ENCODE measurements around the gene REXO2.

The REXO2 gene

GRCh38 chr11:114397349-114397982 is 41.8 kb upstream of the REXO2 start:
- ChIA-PET CTCF (interaction anchor here (0.7 kb wide), 1 partner anchor 172 kb away, joined by 4 read pairs; no protein-coding TSS in a partner anchor), POLR2A (interaction anchor here (1.0 to 1.1 kb wide), 2 partner anchors 17 to 42 kb away, joined by 4 to 5 read pairs; partner anchors contain the start of gene REXO2)
- Histone ChIP-seq H3K9me3 (ENCODE audit: control insufficient read depth, insufficient read depth, low read depth, low read length) (no peaks in the 10 kb centered on the region), H3K27ac (ENCODE audit: extremely low read depth, low read depth, low read length) (no peak overlapping the region), H3K4me1 (ENCODE audit: control insufficient read depth, insufficient read depth, low read length) (no peaks in the 10 kb centered on the region; the same call in 1 of the 2 replicates), H3K36me3 (ENCODE audit: control insufficient read depth in 2 of 2, insufficient read depth in 1 of 2, low read length in 2 of 2) (no peaks in the 10 kb centered on the region), H3K4me3 (ENCODE audit: low read depth, low read length) (no peak overlapping the region)
- TF ChIP-seq, protein P1, sequence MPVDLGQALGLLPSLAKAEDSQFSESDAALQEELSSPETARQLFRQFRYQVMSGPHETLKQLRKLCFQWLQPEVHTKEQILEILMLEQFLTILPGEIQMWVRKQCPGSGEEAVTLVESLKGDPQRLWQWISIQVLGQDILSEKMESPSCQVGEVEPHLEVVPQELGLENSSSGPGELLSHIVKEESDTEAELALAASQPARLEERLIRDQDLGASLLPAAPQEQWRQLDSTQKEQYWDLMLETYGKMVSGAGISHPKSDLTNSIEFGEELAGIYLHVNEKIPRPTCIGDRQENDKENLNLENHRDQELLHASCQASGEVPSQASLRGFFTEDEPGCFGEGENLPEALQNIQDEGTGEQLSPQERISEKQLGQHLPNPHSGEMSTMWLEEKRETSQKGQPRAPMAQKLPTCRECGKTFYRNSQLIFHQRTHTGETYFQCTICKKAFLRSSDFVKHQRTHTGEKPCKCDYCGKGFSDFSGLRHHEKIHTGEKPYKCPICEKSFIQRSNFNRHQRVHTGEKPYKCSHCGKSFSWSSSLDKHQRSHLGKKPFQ (tag by site-specific recombination; IDR thresholded peaks at IDR 0.05), result no peak
- peak; percentile 91 for TF ChIP-seq SP7 (tag by site-specific recombination; IDR thresholded peaks at IDR 0.05)
- TF ChIP-seq ZNF335 (tag by site-specific recombination; conservative IDR thresholded peaks at IDR 0.05), result peak; percentile 34; the same call in 1 of the 2 replicates
- peak; percentile 88 for TF ChIP-seq WT1 (tag by site-specific recombination; IDR thresholded peaks at IDR 0.05)
- TF ChIP-seq ZNF366 (tag by site-specific recombination; conservative IDR thresholded peaks at IDR 0.05), result peak; percentile 49; the same call in 1 of the 2 replicates
- TF ChIP-seq ZNF350 (tag by site-specific recombination; IDR thresholded peaks at IDR 0.05), result no peak
- TF ChIP-seq OSR2 (tag by site-specific recombination; IDR thresholded peaks at IDR 0.05), result no peak
- TF ChIP-seq, protein P2, sequence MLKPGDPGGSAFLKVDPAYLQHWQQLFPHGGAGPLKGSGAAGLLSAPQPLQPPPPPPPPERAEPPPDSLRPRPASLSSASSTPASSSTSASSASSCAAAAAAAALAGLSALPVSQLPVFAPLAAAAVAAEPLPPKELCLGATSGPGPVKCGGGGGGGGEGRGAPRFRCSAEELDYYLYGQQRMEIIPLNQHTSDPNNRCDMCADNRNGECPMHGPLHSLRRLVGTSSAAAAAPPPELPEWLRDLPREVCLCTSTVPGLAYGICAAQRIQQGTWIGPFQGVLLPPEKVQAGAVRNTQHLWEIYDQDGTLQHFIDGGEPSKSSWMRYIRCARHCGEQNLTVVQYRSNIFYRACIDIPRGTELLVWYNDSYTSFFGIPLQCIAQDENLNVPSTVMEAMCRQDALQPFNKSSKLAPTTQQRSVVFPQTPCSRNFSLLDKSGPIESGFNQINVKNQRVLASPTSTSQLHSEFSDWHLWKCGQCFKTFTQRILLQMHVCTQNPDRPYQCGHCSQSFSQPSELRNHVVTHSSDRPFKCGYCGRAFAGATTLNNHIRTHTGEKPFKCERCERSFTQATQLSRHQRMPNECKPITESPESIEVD (tag by site-specific recombination; IDR thresholded peaks at IDR 0.05), result peak; percentile 40
- 0 out of 2 replicates have a peak, but pooled peaks have one; percentile 22 for TF ChIP-seq ZEB2 (tag by site-specific recombination; IDR thresholded peaks at IDR 0.05)
- TF ChIP-seq, protein P3, sequence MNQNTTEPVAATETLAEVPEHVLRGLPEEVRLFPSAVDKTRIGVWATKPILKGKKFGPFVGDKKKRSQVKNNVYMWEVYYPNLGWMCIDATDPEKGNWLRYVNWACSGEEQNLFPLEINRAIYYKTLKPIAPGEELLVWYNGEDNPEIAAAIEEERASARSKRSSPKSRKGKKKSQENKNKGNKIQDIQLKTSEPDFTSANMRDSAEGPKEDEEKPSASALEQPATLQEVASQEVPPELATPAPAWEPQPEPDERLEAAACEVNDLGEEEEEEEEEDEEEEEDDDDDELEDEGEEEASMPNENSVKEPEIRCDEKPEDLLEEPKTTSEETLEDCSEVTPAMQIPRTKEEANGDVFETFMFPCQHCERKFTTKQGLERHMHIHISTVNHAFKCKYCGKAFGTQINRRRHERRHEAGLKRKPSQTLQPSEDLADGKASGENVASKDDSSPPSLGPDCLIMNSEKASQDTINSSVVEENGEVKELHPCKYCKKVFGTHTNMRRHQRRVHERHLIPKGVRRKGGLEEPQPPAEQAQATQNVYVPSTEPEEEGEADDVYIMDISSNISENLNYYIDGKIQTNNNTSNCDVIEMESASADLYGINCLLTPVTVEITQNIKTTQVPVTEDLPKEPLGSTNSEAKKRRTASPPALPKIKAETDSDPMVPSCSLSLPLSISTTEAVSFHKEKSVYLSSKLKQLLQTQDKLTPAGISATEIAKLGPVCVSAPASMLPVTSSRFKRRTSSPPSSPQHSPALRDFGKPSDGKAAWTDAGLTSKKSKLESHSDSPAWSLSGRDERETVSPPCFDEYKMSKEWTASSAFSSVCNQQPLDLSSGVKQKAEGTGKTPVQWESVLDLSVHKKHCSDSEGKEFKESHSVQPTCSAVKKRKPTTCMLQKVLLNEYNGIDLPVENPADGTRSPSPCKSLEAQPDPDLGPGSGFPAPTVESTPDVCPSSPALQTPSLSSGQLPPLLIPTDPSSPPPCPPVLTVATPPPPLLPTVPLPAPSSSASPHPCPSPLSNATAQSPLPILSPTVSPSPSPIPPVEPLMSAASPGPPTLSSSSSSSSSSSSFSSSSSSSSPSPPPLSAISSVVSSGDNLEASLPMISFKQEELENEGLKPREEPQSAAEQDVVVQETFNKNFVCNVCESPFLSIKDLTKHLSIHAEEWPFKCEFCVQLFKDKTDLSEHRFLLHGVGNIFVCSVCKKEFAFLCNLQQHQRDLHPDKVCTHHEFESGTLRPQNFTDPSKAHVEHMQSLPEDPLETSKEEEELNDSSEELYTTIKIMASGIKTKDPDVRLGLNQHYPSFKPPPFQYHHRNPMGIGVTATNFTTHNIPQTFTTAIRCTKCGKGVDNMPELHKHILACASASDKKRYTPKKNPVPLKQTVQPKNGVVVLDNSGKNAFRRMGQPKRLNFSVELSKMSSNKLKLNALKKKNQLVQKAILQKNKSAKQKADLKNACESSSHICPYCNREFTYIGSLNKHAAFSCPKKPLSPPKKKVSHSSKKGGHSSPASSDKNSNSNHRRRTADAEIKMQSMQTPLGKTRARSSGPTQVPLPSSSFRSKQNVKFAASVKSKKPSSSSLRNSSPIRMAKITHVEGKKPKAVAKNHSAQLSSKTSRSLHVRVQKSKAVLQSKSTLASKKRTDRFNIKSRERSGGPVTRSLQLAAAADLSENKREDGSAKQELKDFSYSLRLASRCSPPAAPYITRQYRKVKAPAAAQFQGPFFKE (tag by site-specific recombination; IDR thresholded peaks at IDR 0.05; ENCODE audit: borderline replicate concordance), result no peak
- peak; percentile 37; the same call in 1 of the 2 replicates for TF ChIP-seq ZNF629 (tag by site-specific recombination; IDR thresholded peaks at IDR 0.05)
- 0 out of 2 replicates have a peak, but pooled peaks have one; percentile 13 for TF ChIP-seq ZNF692 (tag by site-specific recombination; IDR thresholded peaks at IDR 0.05)
- TF ChIP-seq ZNF292 (tag by site-specific recombination; IDR thresholded peaks at IDR 0.05; ENCODE audit: borderline replicate concordance, low read depth), result no peak

Data from HEK293 (cell line).